Stimulated activated CD8-positive, alpha-beta memory T cell treated with anti-CD3 and anti-CD28 coated beads, Interleukin-15, amount 100 ng/mL, for 48 hours (primary cell): ENCODE results near the gene ENDOD1.

Experiments
- DNase-seq, 2 donors: peaks; one replicate each; pipeline ENCODE4 v3.0.0-alpha.2; 2020; ENCODE audit warnings: low read depth in 2 of 2

The ENDOD1 gene

DNA sequence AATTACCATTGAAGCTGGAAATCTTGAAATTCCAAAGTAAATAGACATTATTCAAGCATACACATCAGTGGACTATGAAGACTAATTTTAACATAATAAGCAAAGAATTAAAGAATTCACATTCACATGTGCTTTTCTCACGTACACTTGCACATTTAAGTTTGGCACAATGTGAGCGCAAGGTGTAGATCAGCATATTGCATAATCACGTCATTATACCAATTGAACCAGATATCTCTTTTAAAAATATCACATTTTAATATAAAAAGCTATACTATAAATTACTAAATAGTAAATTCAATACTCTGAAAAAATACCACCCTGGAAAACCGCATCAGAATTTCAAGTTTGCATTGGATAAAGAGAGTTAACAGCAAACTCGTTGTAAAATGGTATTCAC, 80.6 kb downstream of the ENDOD1 start:
- DNase-seq: no peak

DNA sequence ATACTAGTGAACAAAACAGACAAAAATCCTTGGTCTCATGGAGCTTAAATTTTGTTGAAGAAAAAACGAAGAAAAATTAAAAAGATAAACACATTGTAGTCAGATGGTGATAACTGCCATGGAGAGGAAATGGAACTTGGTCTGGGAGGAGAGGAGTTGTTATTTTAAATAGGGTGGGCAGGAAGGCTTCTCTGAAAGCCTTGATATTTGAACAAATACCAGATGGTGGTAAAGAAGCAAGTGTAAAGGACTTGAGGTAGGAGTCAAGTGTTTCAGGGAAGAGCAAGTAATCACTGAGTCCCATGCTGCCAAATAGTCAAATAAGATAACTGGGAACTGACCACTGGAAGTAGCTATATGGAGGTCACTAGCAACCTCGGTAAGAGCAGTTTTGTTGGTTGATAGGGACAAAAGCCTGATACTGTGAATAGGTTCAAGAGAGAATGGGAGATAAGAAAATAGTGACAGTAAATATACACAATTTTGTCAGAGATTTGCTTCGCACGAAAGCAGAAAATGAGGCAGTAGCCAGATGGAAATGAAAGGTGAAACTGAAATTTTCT, 86.3 kb downstream of the ENDOD1 start:
- no peak for DNase-seq
